NCI-H2081 treated with DMSO at 0.1 percent for 48 hours (cell line): ENCODE data around the gene FABP3.

Experiments used
- DNase-seq: peaks from one replicate; lab custom pipeline; 2025; lab: John Stamatoyannopoulos, UW

Gene FABP3

GRCh38 chr1:31373056-31373896 is at the start of gene FABP3:
Gene FABP3, minus strand, starts transcription at chr1:31373076. Its CDS starts 62 bp downstream, at chr1:31373014.
- DNase-seq = no peak

DNA sequence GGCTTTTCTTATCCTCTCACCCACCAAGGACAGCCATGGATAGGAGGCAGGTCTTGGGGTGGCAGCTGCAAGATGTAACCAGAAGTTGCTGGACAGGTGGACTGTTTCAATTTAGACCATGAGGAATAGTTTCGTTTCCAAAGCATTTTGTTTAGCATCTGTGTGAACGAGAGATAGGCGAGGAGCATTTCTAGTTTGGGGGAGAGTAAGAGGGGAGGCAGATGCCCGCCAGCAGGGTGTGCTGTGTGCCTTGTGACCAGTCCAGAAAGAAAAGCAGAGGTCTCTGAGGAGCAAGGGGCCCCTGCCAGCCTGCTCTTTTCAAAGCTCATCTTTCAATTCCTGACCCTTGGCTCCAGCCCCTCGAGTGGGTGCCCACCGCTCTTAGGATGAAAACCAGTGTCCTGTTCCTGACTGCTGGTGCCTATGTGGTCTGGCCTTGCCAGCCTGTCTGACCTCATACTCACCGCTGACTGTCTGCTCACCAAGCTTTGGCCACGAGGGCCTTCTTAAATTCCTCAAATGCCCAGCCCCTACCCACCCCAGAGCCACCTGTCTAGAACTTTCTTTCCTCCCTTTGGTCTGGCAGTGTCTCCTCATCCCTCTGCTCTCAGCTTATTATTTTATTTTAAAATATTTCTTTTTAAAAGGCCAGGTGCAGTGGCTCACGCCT is 48.6 kb upstream of the FABP3 start:
- no peak for DNase-seq

- no peak for DNase-seq
Measured at GRCh38 chr1:31420716-31421115, 47.8 kb upstream of the FABP3 start.

DNA sequence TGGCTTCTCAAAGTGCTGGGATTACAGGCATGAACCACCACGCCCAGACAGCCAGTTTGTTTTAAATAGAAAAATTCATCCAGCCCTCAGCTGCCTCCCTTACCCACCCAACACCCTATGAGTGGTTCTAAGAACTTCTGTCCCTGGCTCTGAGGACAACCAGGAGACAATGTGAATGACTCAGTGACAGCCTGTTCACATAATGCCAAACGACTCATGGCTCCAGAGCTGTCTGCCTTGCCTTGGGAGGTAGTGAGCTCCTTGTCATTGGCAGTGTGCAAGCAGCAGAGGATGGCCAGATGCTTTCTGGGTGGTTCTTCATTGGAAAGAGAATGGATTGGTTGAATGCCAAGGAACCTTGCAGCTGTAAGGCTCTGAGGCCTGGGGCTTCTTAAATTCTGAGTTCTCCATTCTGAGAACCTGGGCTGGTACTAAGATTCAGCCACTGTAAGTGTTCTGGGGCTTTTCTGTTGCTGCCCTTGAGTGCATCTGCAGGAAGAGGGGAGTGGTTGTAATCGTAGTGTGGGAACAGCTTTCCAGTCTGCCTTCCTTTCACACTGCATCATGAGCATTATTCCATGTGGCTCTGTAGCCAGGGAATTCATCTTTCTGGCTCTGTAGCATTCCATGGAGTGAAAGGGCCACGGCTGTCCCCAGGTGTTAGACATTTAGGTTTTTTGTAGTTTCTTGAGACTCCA is 45.9 kb upstream of the FABP3 start:
- DNase-seq = no peak

DNA sequence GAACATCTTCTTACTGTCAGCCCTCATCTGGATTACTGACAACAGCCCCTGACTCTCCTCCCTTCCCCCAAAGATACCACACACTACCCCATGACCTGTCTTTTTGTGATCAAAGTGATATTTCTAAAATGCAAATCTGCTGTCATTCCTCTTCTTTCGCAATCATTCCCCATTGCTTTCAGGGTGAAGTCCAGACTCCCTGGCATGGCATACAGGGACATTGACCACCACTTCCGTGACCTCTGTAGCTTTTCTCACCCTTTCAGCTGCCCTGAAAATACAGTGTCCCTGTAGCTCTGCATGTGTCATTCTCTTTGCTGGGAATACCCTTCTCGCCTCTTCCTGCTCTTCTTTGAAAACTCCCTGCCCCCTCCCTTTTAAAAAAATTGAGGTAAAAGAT is 44.3 kb upstream of the FABP3 start:
- no peak for DNase-seq

DNA sequence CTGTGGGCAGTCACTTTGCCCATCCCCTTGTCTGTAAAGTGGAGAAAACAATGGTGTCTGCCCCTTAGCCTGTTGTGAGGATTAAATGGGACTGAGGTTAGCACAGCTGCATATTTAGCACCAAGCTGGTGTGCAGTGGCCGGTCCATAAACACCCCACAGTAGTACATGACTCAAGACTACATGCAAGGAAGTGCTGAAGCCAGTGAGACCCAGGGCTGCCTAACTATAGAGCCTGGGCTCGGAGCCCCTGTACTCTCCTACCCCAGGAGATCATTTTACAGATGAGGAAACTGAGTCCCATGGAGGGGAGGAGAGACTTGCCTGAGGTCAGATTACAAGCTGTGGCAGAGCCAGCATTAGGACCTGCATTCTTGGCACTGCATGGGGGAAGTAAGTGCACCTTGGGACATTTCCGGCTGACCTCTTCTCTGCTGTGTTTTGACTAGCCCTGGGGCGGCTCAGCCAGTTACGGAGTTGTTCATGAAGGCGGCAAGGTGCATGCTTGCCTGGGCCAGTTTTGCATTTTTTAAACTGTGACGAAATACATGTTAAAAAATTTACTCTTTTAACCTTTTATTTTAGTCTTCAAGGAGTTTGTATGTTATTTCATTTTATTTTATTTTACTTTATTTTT is 43.3 kb upstream of the FABP3 start:
- DNase-seq = no peak

DNA sequence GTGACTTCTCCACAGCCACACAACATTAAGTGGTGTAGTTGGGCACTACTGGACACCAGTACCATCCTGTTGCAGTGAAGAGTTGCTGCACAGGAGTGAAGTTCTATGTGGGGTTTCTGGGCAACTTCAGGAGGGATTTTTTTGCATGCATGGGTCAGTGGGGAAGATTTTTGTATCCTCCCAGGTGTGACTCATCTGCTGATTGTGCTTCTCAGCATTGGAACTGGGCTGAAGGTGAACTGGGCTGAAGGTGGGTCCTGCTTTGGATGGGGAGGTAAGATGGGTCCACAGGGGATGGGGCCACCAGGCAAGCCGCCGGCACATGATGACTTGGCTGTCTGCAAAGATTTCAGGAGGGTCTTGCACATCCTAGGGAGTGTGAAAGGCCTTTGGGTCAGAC is 42.8 kb upstream of the FABP3 start:
- DNase-seq = no peak

DNA sequence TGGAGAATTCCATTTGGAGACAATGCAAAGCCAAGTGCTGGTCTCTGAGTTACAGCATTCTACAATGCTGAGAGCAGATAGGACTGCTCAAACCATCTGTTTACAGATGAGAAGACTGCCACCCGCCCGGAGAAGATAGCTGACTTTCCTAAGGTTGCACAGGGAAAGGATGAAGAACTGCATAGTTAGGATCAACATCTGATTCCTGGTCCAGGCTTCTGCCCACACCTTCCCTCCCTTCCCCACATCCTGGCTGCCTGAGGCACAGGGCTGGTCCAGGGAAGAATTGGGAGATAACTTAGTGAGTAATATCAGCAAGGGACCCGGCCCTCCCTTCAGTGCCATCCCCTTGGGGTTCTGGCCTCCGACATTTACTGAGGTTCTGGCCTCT is 42.1 kb upstream of the FABP3 start:
- DNase-seq = no peak

- DNase-seq = no peak
Measured at GRCh38 chr1:31413405-31414001, 40.6 kb upstream of the FABP3 start.

DNA sequence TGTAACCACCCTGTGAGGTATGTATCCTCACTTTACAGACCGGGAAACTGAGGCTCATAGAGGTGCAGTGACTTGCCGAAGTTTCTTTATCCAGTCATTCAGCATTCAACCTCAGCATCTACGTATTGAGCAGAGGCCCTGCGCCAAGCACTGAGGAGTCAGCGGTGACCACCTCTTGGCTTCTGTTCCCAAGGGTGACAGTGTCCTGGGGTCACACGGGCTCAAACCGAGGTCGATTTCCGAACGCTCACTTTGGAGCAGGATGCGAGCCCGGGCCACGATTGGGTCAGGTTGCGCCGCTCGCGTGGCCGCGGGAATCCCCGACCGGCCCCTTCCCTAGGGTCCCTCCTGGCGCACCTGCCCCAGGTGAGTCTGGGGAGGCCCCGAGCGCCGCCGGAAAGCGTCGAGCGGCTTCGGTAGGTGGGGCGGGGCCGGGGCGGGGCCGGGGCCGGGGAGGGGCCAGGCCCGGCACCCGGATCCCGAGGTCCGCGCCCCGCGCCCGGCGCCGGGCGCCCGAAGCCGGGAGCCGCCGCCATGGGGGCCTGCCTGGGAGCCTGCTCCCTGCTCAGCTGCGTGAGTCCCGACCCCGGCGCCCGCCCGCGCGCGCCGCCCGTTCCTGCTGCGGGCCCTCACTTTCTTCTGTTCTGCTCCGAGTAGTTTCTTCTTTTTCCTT is 40.0 kb upstream of the FABP3 start, which contains the start of gene SERINC2:
SERINC2 (plus strand) TSS at position 482 of the 673 bp plus-strand sequence; CDS start at position 535, 53 bp downstream.
- DNase-seq = no peak

DNA sequence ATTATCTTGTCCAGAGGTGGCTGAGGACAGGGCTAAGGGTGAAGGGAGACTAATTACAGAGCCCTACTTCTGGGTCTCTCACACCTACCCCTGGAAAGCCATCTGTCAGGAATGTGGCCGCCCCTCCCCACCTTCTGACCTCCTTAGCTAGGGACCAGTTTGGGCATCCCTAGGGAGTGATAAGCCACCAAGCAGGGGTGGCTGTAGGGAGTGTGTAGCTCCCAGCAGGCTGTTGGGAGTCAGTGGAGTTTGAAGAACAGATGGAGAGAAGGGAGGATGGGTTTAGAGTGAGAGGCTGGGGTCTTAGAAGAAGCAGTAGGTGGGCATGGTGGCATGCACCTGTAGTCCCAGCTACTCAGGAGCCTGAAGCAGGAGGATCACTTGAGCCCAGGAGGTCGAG is 39.3 kb upstream of the FABP3 start:
- DNase-seq = no peak

DNA sequence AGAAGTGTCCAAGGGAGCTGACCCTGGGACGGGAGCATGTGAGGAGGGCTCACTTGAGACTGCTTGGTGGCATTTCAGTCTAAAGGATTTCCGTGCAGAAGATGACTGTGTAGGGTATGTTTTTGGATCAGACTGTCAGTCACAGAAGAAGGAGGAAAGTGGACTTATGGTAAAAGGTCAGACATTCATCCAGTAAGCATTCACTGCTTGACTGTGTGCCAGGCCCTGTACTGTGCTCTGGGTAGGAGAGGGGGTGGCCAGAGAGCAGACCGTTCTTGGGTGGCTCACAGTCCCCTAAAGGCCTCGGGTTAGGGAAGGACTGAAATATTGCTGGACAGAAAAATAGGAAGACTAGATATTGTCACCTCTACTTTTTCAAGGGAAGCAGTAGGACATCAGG is 38.0 kb upstream of the FABP3 start:
- DNase-seq = no peak

DNA sequence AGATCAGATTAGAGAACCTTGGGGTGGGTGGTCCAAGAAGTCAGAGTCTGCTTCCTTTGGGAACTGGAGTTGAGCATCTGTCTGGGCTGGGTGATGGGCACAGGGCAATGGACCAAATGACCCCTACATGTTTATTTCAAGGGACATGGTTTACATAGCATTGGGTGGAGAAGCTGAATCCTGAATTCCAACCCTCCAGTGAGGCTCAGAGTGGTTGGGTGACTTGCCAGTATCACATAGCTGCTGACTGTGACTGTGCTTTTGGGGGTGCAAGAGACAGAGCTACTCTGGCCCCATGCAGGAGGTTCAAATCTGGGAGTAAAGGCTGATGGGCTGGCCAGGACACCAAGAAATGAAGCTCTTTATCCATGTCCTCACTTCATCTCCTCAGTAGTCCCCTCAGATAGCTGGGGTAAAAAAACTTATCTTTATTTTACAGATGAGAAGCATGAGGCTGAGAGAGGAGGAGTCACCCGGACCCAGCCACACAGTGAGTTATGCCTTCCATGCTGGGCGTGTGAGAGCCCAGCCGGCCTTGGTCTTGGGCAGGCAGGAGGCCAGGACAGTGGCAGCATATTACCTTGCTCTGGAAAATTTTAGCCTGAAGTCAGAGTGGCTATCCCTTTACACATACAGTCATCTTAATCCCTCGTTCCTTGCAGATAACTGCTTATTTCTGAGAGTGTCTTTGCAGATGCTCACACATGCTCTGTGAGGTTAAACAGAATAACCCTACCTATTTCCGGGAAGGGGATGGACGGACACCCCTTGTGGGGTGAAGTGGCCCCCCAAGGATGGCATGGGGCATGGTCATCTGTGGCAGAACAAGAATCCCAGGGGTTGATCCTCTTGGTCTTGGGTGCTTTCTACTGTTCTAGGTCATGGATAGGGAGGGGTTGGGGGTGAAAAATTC is 37.3 kb upstream of the FABP3 start:
- no peak for DNase-seq

GRCh38 chr1:31408788-31409318 is 36.0 kb upstream of the FABP3 start:
- DNase-seq = no peak

DNA sequence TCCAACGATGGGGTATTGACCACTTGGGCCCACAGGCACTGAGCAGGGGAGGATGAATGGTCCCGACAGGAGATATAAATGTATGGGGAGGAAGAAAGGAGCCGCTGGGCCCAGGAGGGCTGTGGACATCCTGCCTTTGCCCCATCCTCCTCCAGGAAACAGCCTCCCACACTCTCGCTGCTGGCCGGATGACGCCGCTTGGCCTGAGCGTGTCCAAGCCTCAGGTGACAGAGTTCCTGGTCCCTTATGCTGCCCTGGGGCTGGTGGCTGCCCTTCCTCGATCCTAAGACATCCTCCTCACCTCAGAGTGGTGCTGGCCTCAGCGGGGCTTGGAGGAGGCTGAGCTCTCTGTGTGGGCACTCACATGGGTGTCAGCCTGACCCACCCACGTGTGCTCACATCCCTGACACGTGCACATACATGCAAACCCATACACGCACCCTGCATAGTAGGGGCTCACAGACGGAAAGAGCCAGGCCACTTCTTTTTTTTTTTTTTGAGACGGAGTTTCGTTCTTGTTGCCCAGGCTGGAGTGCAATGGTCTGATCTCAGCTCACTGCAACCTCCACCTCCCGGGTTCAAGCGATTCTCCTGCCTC is 34.3 kb upstream of the FABP3 start:
- DNase-seq = no peak

GRCh38 chr1:31405578-31406245 is 32.8 kb upstream of the FABP3 start:
- no peak for DNase-seq

GRCh38 chr1:31401241-31401640 is 28.4 kb upstream of the FABP3 start:
- DNase-seq = no peak

DNA sequence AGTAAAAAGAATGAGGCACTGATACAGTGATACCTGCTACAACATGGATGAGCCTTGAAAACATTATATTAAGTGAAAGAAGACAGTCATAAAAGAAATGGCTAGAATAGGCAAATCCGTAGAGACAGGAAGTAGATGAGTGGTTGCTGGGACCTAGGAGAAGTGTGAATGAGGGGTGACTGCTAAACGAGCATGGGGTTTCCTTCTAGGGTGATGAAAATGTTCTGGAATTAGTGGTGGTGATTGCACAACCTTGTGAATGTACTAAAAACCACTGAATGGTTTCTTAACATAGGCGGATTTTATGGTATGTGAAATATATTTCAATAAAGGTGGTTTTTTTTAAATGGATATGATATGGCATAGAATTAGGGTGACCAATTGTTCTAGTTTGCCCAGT is 27.5 kb upstream of the FABP3 start:
- DNase-seq = no peak

GRCh38 chr1:31399976-31400375 is 27.1 kb upstream of the FABP3 start:
- DNase-seq = no peak
